Fibroblast of peridontal ligament (primary cell): ENCODE results near the gene NCOA3.
A peak's percentile ranks its signal among the peaks of the same experiment; 100 is the strongest.
"Not testable (repeated sequence)": the region's sequence is repeated elsewhere in the genome, so short reads cannot be mapped to it uniquely, and the experiment has no call there.

Source experiments
- DNase-seq: peaks from one replicate; pipeline ENCODE4 v3.0.0-alpha.2; 2010; ENCODE audit errors: extremely low read depth

Gene NCOA3

DNA sequence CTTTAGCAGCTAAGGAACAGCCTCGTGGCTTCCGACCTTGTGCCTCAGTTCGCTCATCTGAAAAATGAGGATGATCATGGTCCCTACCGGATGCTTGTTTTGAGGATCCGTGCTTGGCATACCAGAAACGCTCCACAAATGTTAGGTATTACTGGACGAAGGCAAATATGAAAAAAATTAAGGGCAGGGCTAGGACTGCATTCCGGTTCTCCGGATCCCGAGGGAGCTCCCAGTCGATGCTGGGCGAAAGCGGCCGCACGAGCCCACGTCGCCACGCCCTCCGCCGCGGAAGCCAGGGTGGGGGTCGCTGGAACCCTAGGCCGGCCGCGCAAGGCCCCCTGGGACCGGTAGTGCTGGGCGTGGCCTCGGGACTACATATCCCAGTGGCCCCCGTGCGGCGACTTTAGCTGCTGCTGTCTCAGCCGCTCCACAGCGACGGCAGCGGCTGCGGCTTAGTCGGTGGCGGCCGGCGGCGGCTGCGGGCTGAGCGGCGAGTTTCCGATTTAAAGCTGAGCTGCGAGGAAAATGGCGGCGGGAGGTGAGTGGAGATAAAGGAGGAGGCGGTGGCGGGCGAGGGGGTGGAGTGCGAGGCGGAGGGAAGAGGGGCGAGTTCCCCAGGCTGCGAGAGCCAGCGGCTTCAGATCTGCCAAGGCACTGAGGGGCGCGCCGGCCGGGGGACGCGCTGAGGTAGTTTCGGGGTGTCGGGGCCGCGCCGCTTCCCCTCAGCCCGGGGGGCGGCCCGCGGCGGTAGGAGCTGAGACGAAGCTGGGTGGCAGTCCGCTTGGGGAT is at the start of gene NCOA3:
TSS of gene NCOA3 (plus strand) at position 406 of the 789 bp plus-strand sequence. CDS start 120,361 bp downstream, outside the sequence.
- peak; percentile 87 for DNase-seq

DNA sequence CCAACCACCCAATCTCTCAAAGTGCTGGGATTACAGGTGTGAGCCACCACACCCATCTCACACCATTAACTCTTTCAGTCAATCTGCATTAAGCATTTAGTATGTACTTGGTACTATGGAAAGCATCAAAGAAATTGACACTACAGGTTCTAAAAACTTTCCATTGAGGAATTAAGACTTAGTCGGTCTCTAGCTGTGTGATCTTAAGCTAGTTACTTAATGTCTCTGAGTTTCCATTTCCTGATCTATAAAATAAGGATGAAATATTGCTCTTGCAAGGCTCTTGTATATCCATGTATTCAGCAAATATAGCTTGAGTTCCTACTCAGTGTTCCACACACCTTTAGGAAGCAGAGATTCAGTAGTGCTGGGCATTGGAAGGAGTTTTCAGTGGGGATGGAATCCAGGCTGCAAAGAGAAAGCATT is 48.9 kb upstream of the NCOA3 start:
- DNase-seq: no peak

DNA sequence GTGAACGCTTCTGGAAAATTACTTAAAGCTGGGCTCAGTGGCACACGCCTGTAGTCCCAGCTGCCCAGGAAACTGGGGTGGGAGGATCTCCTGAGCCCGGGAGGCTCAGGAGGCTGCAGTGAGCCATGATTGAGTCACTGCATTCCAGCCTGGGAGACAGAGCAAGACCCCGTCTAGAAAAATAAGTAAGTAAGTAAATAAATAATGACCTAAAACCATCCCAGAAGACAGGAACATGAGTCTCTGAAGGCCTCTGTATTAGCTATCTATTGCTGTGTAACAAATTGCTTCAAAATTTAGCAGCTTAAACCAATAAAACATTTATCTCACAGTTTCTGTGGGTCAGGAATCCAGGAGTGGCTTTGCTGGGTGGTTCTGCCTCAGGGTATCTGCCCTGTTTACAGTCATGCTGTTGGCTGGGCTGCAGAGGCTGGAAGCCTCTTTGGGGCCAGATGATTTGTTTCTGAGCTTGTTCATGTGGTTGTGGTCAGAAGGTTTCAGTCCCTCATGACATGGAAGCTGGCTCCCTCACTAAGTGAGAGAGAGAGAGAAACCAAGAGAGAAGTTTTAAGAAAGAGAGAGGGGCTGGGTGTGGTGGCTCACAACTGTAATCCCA is 48.4 kb upstream of the NCOA3 start:
- DNase-seq: peak; percentile 87

DNA sequence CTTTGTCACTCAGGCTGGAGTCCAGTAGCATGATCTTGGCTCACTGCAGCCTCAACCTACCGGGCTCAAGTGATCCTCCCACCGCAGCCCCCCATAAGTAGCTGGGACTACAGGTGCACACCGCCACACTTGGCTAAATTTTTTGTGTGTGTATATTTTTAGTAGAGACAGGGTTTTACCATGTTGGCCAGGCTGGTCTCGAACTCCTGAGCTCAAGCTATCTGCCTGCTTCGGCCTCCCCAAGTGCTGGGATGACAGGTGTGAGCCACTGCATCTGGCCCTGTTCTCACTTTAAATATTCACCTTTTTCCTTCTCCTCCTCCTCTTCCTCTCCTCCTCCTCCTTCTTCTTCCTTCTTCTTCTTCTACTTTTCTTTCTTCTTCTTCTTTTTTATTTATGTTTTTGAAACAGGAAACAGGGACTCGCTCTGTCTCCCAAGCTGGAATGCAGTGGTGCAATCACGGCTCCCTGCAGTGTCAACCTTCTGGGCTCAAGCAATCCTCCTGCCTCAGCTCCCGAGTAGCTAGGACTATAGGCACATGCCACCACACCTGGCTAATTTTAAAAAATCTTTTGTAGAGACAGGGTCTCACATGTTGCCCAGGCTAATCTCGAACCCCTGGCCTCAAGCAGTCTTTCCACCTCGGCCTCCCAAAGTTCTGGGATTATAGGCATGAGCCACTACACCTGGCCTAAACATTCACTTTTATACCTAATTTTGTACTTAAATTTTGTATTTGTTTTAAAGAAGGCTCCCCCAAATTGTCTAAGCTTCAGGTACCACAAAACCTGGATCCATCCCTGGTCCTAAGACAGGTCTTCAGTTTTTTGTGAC is 47.2 kb upstream of the NCOA3 start:
- DNase-seq: no peak

DNA sequence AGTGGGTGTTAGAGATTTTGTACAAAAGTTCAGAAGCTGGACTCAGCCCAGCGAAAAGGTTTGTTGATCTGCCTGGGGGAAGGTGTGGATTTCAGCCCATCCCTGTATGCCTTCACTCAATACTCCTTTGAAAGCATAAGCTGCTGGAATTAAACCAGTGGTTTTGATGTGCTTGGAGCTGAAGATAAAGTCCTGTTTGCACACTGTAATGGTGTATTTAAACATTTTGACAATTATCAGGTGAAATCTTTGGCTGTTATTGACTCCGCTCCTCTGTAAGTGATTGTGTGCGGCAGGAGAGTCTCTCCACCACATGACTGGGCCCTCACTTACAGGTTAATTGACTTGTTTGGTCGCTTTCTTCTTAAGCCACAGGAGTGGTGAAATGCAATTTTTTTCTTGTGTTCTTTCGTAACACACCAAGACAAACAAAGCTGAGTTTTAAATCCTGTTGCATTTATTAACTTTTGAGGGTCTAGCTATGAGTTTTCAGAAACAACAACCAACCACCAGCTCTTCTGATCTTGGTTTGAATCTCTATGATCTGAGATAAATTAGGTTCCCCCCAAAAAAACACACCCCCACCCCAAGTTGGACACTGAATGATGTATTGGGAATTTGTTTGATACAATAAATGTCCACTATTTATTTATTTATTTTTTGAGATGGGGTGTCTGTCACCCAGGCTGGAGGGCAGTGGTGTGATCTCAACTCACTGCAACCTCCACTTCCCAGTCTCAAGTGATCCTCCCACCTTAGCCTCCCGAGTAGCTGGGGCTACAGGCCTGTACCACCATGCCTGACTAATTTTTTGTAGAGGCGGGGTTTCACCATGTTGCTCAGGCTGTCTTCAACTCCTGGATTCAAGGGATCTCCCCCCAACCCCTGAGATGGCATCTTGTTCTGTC is 46.3 kb upstream of the NCOA3 start:
- peak; percentile 38 for DNase-seq

DNA sequence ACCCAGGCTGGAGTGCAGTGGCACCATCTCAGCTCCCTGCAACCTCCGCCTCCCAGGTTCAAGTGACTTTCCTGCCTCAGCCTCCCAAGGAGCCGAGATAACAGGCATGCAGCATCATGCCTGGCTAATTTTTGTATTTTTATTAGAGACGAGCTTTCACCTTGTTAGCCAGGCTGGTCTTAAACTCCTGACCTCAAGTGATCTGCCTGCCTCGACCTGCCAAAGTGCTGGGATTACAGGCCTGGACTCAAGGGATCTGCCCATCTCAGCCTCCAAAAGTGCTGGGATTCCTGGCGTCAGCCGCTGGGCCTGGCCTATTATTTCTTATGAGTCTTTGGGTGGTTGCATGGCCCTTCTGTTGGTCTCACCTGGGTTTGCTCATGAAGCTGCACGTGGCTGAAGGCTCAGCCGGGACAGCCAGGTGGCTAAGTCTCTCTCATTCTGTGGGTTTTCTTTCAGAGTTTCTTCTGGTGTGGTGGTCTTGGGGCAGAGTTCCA is 45.6 kb upstream of the NCOA3 start:
- no peak for DNase-seq

DNA sequence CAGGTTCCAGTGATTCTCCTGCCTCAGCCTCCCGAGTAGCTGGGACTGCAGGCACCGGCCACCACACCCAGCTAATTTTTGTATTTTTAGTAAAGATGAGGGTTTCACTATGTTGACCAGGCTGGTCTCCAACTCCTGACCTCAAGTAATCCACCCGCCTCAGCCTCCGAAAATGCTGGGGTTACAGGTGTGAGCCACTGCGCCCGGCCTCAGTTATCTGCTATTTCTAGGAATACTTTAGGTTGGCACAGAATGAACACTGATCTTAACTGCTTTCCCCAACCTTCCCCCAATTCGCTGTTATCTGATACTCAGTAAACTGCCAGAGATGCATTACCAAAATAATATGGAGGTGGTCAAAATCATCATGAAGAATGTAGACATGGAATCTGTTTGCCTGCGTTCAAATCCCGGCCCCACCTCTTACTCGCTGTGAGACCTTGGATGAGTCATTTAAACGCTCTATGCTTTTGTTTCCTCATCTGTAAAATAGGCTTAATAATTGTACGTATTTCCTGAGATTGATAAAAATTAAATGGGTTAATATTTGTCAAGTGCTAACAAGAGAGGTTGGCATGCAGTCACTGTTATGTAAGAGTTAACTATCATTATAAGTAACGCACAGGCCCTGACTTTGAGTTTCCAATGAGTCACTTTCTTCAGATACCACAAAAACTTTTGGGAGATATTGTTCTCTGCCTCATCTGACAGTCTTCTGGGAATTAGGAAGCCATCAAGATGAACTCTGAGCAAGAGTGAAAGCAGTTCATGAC is 44.5 kb upstream of the NCOA3 start:
- DNase-seq: peak; percentile 84

DNA sequence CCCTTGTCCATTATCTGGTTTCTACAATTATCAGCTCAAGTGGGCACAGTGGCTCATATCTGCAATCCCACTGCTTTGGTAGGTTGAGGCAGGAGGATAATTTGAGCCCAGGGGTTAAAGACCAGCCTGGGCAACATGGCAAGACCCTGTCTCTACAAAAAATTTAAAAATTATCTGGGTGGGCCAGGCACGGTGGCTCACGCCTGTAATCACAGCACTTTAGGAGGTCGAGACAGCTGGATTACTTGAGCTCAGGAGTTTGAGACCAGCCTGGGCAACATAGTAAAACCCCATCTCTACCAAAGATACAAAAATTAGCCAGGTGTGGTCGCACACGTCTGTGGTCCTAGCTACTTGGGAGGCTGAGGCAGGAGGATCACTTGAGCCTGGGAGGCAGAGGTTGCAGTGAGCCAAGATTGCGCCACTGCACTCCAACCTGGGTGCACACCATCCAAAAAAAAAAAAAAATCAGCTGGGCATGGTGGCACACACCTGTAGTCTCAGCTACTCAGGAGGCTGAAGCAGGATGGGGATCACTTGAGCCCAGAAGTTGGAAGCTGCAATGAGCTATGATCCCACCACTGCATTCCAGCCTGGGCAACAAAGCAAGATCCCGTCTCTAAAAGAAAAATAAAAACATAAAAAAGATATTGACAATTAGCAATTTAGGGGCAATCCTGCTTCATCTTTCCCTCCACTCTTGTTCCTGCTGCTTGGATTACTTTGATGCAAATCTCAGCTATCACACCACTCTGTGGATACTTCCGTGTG is 43.2 kb upstream of the NCOA3 start:
- DNase-seq: not testable (repeated sequence)

DNA sequence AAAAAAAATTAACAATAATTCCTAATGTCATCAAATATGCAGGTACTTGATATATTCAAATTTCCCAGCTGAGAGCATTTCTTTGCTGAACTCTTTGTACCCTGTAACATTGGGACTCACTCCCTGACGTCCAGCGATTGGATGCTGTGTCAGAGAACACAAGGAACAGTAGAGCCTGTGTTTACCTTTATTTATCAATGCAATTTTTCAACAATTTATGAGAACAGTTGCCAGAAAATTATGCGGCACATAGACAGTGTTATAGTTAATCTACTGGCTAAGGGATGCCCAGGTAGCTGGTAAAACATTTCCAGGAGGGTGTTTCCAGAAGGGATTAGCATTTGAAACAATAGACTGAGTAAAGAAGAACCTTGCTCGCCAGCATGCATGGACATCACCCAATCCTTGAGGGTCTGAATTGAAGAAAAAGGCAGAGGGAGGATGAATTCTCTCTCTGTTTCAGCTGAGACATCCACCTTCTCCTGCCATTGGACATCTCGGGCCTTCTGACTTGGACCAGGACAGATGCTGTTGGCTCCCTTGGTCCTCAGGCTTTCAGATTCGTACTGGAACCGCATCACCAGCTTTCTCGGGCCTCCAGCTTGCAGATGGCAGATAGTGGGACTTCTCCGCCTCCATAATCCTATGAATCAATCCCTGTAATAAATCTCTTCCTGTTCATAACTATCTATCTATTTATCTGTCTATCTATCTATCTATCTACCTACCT is 42.2 kb upstream of the NCOA3 start:
- DNase-seq: no peak

DNA sequence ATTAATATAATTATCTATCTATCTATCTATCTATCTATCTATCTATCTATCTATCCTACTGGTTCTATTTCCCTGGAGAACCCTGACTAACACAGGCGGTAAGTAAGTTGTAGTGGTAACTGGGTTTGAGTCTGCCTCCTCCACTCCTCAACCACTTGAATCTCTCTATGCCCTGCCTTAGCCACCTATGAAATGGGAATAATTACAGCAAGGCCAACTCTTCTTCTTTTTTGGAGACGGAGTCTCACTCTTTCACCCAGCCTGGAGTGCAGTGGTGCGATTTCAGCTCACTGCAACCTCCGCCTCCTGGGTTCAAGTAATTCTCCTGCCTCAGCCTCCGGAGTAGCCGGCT is 41.0 kb upstream of the NCOA3 start:
- DNase-seq: not testable (repeated sequence)

DNA sequence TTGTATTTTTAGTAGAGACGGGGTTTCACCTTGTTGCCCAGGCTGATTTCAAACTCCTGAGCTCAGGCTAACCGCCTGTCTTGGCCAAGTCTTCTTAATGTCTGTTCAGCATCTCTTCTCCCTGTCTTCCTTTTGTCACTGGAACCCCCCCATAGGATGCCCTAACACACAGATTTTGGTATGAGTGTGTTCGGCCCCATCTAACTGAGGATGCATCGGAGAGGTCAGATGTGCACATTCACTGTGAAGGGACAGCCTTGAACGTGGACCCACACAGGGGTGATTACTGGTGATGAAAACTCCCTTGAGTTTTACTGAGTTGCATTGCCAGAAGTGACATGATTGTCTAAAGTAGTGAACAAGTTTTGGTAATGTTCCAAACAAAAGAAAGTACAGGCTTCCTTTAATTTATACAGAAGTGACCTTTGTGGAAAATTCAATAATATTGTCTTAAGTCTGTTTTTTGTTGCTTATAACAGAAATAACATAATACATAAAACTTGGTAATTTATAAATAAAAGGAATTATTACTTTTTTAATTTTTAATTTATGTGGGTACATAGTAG is 40.5 kb upstream of the NCOA3 start:
- no peak for DNase-seq

DNA sequence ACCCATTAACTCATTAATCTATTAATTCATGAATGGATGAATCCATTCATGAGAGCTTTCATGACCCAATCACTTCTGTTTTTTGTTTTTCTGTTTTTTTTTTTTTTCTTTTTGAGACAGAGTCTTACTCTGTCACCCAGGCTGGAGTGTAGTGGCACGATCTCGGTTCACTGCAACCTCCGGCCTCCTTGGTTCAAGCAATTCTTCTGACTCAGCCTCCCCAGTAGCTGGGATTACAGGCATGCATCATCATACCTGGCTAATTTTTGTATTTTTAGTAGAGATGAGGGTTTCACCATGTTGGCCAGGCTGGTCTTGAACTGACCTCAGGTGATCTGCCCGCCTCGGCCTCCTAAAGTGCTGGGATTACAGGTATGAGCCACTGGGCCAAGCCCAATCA is 39.8 kb upstream of the NCOA3 start:
- not testable (repeated sequence) for DNase-seq

DNA sequence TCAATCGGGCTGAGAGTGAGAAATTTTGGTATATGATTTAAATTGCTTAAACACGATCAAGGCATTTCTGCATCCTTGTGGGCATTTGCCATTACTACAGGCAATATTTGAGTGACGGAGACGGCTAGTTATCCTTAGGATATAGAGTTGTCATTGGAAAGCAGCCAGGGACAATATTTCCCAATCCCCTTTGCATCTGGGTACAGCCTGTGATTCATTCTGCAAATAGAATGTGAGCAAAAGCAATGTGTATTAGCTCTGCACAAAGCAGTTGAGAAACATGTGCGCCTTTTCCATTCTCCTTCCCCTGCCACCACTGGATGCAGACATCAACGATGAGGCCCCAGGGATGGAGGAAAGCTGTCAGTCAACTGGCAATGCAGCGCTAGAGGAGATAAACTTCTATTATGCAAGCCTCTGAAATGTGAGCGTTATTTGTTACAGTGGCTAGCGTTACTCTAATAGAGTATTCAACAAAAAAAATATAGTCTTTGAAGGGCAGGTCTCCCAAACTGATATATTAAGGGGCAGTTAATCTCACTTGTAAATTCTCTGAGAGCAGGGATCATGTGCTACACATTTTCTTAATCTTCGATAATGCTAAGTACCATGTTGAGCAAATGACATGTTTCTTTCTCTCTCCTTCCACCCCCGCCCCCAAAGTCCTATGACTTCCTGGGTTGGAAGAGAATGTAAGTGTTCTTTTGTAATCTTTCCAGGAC is 37.1 kb upstream of the NCOA3 start:
- peak; percentile 100 for DNase-seq

DNA sequence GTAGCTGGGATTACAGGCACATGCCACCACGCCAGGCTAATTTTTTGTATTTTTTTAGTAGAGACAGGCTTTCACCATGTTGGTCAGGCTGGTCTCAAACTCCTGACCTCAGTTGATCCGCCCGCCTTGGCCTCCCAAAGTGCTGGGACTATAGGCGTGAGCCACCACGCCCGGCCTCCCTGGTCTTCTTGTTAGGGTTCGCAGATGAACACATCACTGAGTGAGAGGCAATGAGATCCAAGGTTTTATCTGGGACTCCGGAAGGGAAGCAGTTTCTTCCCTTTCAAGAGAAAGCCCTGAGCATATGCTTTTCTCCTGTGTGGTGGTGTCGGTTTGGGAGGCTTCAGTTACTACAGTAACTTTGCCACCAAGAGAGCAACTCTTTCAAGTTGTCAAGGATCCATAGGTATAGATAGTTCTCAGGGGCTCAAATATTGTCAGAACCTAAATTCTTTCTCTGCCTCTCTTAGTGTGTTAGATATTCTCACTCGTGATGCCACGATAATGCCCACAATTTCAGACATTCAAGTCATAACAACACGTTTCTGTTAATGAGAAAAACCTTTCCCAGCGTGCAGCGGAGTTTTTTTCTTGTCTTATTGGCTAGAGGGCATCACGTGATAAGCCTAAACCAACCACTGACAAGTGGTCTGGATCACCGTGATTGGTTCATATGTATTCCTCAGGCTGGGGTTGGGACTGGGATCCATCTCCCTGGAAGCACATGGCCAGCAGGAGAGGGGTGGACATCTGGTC is 36.2 kb upstream of the NCOA3 start:
- DNase-seq: no peak

DNA sequence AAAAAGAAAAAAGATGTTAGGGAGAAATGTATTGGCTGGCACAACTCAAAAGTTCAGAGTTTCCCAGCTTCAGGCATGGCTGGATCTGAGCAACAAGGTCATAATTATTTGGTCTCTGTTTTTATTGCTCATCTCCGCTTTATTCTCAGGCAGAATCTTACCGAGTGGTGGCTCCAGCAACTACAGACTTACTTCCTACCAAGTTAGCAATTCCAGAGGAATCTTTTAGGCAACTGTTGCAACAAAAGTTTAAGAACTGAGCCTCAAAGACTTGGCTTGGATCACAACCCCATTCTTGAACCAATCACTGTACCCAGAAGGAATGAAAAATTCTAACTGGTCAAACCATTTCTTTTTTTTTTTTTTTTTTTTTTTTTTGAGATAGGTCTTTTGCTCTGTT is 35.5 kb upstream of the NCOA3 start:
- DNase-seq: peak; percentile 87

DNA sequence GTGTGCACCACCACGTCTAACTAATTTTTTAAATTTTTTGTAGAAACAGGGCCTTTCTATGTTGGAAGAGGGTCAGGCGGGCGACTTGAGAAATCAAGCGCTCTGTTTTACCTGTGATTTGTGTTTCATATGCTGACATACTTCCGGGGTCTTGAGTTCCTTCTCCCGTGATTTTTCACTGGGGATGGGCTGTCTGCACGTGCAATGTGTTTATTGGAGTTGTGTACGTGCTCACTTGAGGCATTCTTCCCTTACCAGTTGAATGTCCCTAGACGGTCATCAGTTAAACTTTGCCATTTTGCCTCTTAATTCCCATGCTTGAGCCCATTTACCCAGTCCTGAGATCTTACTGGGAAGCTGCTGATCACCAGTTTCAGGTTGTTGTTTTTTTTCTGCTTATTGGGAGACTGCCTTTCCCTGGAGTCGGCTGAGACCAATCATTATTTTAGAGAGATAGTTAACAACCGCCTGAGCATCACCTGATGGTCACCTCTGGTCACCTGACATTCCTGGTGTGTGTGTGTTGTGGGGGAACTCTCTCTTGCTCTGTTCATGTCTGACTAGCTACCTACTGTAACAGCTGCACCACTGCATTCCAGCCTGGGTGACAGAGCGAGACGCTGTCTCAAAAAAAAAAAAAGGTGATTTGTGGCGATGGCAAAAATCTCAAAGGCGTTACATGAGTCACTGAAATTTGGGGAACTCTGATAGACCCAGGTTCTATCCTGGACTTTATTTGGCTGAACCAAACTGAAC is 34.8 kb upstream of the NCOA3 start:
- no peak for DNase-seq
